HG03460 (cell line): ENCODE measurements around the gene TTC32.

Experiments used
- ATAC-seq: cut with Tn5 transposase; IDR thresholded peaks from one replicate; pipeline ENCODE4 v1.9.1; 2021; ENCODE audit not compliant: unreplicated experiment

Gene TTC32

GRCh38 chr2:19878268-19879046 lies 23.3 kb downstream of the TTC32 start:
- ATAC-seq: no peak

- no peak for ATAC-seq
Measured at GRCh38 chr2:19876751-19877150, 25.0 kb downstream of the TTC32 start.

GRCh38 chr2:19875280-19875679 lies 26.5 kb downstream of the TTC32 start:
- ATAC-seq: no peak

GRCh38 chr2:19874726-19875125 lies 27.1 kb downstream of the TTC32 start:
- ATAC-seq: no peak

- no peak for ATAC-seq
Measured at GRCh38 chr2:19873014-19873413, 28.8 kb downstream of the TTC32 start.

- no peak for ATAC-seq
Measured at GRCh38 chr2:19872302-19872701, 29.5 kb downstream of the TTC32 start.

- no peak for ATAC-seq
Measured at GRCh38 chr2:19871836-19872235, 29.9 kb downstream of the TTC32 start.

- no peak for ATAC-seq
Measured at GRCh38 chr2:19870792-19871191, 31.0 kb downstream of the TTC32 start.

- peak; percentile 68 for ATAC-seq
Measured at GRCh38 chr2:19868701-19869580, 32.8 kb downstream of the TTC32 start.

GRCh38 chr2:19868224-19868623 lies 33.6 kb downstream of the TTC32 start:
- ATAC-seq: no peak

GRCh38 chr2:19866771-19867170 lies 35.0 kb downstream of the TTC32 start:
- peak; percentile 45 for ATAC-seq

GRCh38 chr2:19865151-19865550 lies 36.6 kb downstream of the TTC32 start:
- ATAC-seq: no peak

GRCh38 chr2:19864381-19864780 lies 37.4 kb downstream of the TTC32 start:
- ATAC-seq: no peak

GRCh38 chr2:19863303-19864041 lies 38.3 kb downstream of the TTC32 start:
- ATAC-seq: peak; percentile 62

GRCh38 chr2:19861813-19862212 lies 40.0 kb downstream of the TTC32 start:
- no peak for ATAC-seq

GRCh38 chr2:19860022-19860421 lies 41.8 kb downstream of the TTC32 start:
- ATAC-seq: no peak

GRCh38 chr2:19859565-19859964 lies 42.2 kb downstream of the TTC32 start:
- no peak for ATAC-seq

- ATAC-seq: no peak
Measured at GRCh38 chr2:19857806-19858205, 44.0 kb downstream of the TTC32 start.

- ATAC-seq: no peak
Measured at GRCh38 chr2:19857100-19857499, 44.7 kb downstream of the TTC32 start.

GRCh38 chr2:19855542-19856431 lies 46.0 kb downstream of the TTC32 start:
- no peak for ATAC-seq
